Astrocyte of the cerebellum (primary cell): ENCODE results near the gene NTM.

Source experiments
- DNase-seq: peaks from one replicate; pipeline ENCODE4 v3.0.0-alpha.2; 2011; ENCODE audit warnings: low read depth
- H3K4me3 ChIP-seq: 2 replicates; pipeline ENCODE4 v1.5.1; 2011; ENCODE audit warnings: mild to moderate bottlenecking, low read depth, low read length, moderate library complexity
- in situ Hi-C: cut with HindIII; loops from 2 replicates; pipeline ENCODE4 v1.10.0; 2017; ENCODE audit warnings: low sequenced_read_pairs
- TF ChIP-seq, protein P1 (sequence below): IDR thresholded peaks from 2 replicates; pipeline ENCODE4 v1.5.1; 2012; ENCODE audit warnings: low read length, low read depth, moderate library complexity, mild to moderate bottlenecking; ENCODE audit errors: missing control alignments

NTM gene

DNA sequence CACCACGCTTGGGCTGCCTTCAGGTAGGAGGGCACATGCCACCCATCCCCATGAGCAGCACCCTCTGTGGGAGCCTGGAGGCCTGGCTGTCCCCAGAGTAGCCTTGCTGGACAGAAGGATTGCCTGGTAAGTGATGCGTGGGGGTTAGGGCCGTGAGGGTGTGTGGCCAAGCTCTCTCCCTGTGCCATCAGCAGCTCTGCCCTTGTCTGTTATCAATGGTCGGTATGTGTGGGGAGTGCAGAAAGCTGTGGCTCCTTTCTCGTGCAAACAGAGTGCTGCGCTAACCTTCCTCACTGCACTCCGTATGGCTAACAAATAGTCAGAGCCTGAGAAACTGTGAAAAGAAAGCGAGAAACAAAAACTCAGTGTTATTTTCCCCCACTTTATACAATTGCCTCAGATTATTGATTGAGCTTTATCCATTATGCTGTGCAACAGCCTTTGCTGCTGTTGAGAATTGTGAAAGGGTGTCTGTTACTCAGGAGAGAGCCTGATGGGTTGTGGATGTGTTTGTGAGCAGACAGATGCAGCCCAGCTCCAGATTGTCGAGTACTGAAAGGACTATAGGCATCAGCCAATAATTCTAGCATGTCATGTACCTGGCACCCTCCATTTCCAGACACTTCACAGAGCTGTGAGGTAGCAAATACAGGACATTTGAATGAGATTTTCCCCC, 432.2 kb downstream of the NTM start:
- no peak for DNase-seq
- no peak overlapping the region for H3K4me3 ChIP-seq
- in situ Hi-C loops = no loop called here
- TF ChIP-seq, protein P1, sequence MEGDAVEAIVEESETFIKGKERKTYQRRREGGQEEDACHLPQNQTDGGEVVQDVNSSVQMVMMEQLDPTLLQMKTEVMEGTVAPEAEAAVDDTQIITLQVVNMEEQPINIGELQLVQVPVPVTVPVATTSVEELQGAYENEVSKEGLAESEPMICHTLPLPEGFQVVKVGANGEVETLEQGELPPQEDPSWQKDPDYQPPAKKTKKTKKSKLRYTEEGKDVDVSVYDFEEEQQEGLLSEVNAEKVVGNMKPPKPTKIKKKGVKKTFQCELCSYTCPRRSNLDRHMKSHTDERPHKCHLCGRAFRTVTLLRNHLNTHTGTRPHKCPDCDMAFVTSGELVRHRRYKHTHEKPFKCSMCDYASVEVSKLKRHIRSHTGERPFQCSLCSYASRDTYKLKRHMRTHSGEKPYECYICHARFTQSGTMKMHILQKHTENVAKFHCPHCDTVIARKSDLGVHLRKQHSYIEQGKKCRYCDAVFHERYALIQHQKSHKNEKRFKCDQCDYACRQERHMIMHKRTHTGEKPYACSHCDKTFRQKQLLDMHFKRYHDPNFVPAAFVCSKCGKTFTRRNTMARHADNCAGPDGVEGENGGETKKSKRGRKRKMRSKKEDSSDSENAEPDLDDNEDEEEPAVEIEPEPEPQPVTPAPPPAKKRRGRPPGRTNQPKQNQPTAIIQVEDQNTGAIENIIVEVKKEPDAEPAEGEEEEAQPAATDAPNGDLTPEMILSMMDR = no peak

DNA sequence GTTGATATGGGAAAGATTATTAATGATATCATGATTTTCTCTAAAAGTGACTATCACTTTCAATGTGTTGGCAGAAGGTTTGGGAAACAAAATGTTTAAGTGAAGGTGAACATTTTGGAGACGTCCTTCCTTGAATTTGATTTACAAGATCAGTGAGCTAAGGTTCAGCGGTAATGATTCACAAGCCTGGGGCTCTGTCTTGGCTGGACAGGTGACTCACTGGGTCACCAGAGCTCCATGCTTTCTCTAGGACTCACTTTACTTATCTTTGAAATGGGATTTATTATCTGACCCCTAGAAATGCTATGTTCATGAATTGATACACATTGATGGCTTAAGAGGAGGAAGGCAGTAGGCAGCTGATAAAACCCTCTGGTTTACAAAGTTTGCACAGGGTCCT, 437.5 kb downstream of the NTM start:
- DNase-seq = no peak
- in situ Hi-C loops = no loop called here
- no peak overlapping the region for H3K4me3 ChIP-seq
- TF ChIP-seq, protein P1 = no peak

DNA sequence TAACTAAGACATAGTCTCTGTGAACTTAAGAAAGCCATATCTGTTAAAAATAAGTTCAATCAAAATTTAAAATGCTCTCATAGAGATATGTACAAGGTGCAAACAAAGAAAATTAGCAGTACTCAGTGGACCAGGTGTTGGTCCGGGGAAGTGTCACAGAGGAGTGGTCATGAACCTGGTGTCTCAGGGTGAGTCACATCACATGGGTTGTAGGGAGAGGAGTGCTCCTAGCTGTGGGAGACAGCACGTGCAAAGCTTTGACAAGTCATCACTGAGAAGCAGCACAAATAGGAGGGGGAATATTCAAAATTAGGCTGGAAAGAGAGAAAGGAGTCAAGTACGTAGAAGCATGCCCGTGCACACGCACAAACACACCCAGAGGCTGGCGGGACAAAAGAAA, 438.1 kb downstream of the NTM start:
- TF ChIP-seq, protein P1 = no peak
- in situ Hi-C loops = no loop called here
- DNase-seq = no peak
- H3K4me3 ChIP-seq = no peak overlapping the region

DNA sequence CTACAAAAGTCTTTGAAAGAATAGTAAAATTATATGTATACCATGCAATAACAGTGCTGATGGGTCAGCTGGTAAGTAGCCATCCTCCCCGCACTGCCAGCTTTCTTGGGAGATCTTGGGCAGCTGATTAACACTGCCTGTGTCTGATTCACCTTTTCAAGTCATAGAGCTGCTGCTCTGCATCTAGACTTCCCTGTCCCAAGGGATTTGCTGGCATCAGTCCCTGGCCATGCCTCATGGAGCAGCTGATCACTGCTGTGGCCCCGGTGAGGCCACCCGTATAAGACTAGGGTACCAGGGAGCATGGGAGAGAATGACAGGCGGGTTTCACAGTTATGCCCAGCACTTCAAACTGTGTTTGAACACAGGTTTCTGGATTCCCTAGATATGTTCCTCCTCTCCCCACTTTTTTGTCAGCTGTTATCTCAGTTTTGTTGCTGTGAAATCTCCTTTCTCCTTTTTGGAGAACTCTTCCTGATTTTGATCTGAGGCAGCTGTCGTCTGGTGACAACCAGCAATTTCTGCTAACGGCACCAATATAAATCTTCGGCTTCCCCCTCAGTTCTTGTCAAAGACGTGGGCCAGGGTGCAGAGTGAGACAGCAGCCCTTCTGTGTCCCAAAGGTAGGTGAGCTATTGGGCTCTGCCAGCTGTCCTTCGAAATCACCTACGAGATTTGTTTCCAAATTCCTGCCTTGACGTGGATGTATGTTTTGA, 438.9 kb downstream of the NTM start:
- TF ChIP-seq, protein P1 = no peak
- H3K4me3 ChIP-seq = no peak overlapping the region
- DNase-seq = no peak

DNA sequence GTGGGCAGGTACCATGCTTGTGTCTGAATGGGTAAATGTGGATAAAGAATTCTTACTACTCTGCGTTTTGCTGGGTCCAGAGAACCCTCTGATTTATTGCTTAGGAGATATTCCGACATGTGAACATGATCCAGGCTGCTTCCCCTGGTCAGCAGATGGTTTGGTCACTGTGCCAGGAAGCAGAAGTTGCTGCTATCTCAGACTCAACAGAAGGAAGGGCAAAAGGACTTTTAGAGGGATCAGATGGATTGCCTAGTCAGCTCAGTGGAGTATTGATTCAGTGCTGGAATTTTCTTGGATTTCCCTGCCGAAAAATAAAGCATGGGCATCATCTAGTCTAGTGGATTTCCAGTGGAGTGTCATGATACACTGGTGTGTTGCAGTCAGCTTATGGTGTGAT, 440.1 kb downstream of the NTM start:
- TF ChIP-seq, protein P1 = no peak
- DNase-seq = no peak
- in situ Hi-C loops = no loop called here
- no peak overlapping the region for H3K4me3 ChIP-seq

More for the DNA sequence above, 438.9 kb downstream of the NTM start:
- in situ Hi-C loops = no loop called here

DNA sequence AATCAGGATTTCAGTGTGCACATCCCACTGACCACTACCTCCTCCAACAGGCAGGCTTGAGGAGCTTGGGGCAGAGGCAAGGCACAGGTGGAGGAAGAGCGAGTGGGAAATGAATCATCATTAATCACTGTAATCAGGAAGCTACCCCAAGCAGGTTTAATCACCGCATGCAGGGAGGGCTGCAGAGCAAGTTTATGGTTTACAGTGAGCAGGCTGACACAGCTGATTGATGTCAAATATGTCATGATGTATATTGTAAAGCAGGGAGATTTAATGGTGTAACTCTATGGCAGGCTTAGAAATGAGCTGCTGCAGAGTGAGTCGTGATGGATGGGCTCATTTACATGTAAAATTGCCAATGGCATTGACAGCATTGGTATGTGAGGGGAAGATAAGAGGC, 441.0 kb downstream of the NTM start:
- in situ Hi-C loops = no loop called here
- TF ChIP-seq, protein P1 = no peak
- H3K4me3 ChIP-seq = no peak overlapping the region
- DNase-seq = no peak
